Measurements from ENCODE around the gene WIPF1.
"Not testable (repeated sequence)": the region's sequence is repeated elsewhere in the genome, so short reads cannot be mapped to it uniquely, and the experiment has no call there.

Gene WIPF1

DNA sequence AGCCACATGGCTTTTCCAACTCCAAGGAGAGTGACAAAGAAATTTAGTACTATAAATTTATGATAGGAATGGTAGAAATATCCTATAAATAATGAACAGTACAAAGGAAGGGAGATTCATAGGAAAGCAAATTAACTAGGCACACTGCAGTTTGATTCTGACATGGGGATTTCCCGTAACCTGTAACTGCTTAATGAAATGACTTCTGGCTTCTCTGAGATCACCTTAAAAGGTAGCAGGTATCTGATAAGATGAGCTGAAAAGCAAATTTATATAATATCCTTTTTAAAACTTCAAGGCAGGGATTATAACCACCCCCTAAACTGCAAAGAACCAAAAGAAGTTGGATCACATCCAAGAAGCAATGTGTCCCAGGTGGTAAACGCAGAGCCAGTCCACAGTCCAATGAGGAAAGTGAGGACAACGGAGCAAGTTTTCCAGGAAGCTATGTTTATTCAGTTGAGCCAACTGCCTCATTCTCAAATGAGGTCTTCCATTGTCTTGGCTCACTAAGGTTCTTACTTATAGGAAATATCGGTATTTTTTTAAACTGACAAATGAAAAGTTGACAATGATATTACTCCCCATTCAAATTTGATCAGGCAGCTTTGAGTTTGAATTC is 43.0 kb downstream of the WIPF1 start:
- Histone ChIP-seq H3K4ac (ENCODE audit: low read depth, low read length) (no peak overlapping the region), H2BK120ac (ENCODE audit: low read depth, low read length) (no peak overlapping the region), H3K56ac (ENCODE audit: low read length) (no peak overlapping the region), H2AK5ac (ENCODE audit: low read length) (no peak overlapping the region), H3K18ac (ENCODE audit: low read length) (no peak overlapping the region), H3K27me3 (ENCODE audit: insufficient read depth, low read length, poor library complexity) (no peaks in the 10 kb centered on the region), H3K27ac (ENCODE audit: low read depth, low read length) (no peak overlapping the region), H4K5ac (ENCODE audit: low read length) (no peak overlapping the region), H3K4me1 (ENCODE audit: control insufficient read depth, low read depth, low read length) (no peaks in the 10 kb centered on the region), H3K4me2 (ENCODE audit: low read length) (no peak overlapping the region), H3K79me1 (ENCODE audit: low read length) (no peaks in the 10 kb centered on the region), H3K9ac (ENCODE audit: low read length) (no peak overlapping the region), H3K36me3 (ENCODE audit: control insufficient read depth, insufficient read depth, low read length) (no peaks in the 10 kb centered on the region), H3K23ac (ENCODE audit: low read length) (no peak overlapping the region), H3K79me2 (ENCODE audit: control insufficient read depth, insufficient read depth, low read length) (no peaks in the 10 kb centered on the region), H2BK15ac (replicated peaks; ENCODE audit: low read depth) (no peak overlapping the region), H3K4me3 (ENCODE audit: low read length) (no peak overlapping the region), H2BK5ac (ENCODE audit: low read length) (no peak overlapping the region), H4K8ac (ENCODE audit: low read depth, low read length) (no peak overlapping the region)
- no peak for DNase-seq
- WGBS (ENCODE audit: extremely low coverage, insufficient coverage, low lambda C conversion rate), result no CpG with 5 or more reads among the region's 4 CpGs

DNA sequence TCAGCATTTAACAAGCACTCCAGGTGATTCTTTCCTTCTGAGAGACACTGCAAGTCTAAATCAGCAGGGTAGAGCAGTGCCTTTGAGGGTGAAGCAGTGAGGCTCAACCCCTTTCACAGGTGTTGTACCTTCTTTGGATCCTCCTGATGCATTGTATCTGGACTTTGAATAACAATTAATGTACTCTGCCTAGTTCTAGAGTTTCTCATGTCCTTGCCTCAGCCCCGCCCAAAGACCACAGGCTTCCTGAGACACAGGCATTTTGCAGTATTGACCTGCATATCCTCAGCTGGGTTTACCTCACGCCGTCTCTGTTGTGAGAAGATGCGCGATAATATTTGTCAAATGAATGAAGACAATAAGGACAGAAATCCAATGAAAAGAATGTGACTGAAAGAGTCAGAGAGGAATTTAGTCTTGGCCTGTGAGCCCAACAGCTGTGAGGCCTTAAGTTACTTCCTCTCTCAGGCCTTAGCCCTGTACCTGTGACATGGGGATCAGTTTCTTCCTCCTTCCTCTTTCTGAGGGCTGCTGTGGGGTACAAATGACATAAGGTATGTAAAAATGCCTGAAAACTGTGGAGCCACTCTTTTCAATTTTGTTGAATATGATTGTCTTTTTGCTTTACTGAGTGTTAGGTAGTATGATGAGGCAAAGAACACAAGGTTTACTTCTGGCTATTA is 43.7 kb downstream of the WIPF1 start:
- no peak overlapping the region for H3K23ac ChIP-seq (ENCODE audit: low read length)
- H3K4ac ChIP-seq (ENCODE audit: low read depth, low read length), result no peak overlapping the region
- H3K36me3 ChIP-seq (ENCODE audit: control insufficient read depth, insufficient read depth, low read length), result no peaks in the 10 kb centered on the region
- no peak overlapping the region for H4K5ac ChIP-seq (ENCODE audit: low read length)
- no peak overlapping the region for H2AK5ac ChIP-seq (ENCODE audit: low read length)
- WGBS (ENCODE audit: extremely low coverage, insufficient coverage, low lambda C conversion rate), result no CpG with 5 or more reads among the region's 5 CpGs
- no peak overlapping the region for H3K4me2 ChIP-seq (ENCODE audit: low read length)
- no peak overlapping the region for H2BK15ac ChIP-seq (replicated peaks; ENCODE audit: low read depth)
- H2BK120ac ChIP-seq (ENCODE audit: low read depth, low read length), result no peak overlapping the region
- no peak overlapping the region for H3K18ac ChIP-seq (ENCODE audit: low read length)
- H3K27ac ChIP-seq (ENCODE audit: low read depth, low read length), result no peak overlapping the region
- H3K4me3 ChIP-seq (ENCODE audit: low read length), result no peak overlapping the region
- H3K4me1 ChIP-seq (ENCODE audit: control insufficient read depth, low read depth, low read length), result no peaks in the 10 kb centered on the region
- H3K79me1 ChIP-seq (ENCODE audit: low read length), result no peaks in the 10 kb centered on the region
- H3K9ac ChIP-seq (ENCODE audit: low read length), result no peak overlapping the region
- no peak for DNase-seq
- H3K56ac ChIP-seq (ENCODE audit: low read length), result no peak overlapping the region
- H2BK5ac ChIP-seq (ENCODE audit: low read length), result no peak overlapping the region
- H4K8ac ChIP-seq (ENCODE audit: low read depth, low read length), result no peak overlapping the region
- H3K79me2 ChIP-seq (ENCODE audit: control insufficient read depth, insufficient read depth, low read length), result no peaks in the 10 kb centered on the region
- no peaks in the 10 kb centered on the region for H3K27me3 ChIP-seq (ENCODE audit: insufficient read depth, low read length, poor library complexity)

DNA sequence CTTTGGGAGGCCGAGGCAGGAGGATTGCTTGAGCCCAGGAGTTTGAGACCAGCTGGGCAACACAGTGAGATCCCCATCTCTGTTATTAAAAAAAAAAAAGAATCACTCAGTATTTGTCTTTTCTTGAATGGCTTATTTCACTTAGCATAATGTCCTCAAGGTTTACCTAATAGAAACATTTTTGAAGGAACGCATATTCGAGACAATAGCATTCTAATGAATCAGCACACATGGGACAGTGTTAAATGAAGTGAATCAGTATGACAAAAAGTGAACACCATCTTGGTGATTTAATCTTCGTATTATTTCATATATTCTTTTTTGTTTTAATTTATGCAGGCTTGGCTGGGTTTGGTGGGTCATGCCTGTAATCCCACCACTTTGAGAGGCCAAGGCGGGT is 44.7 kb downstream of the WIPF1 start:
- H3K18ac ChIP-seq (ENCODE audit: low read length), result no peak overlapping the region
- no peak overlapping the region for H2BK5ac ChIP-seq (ENCODE audit: low read length)
- H3K4ac ChIP-seq (ENCODE audit: low read depth, low read length), result no peak overlapping the region
- no peak overlapping the region for H2BK120ac ChIP-seq (ENCODE audit: low read depth, low read length)
- no peak overlapping the region for H3K4me2 ChIP-seq (ENCODE audit: low read length)
- no peak overlapping the region for H2AK5ac ChIP-seq (ENCODE audit: low read length)
- no peaks in the 10 kb centered on the region for H3K79me2 ChIP-seq (ENCODE audit: control insufficient read depth, insufficient read depth, low read length)
- no peak overlapping the region for H3K9ac ChIP-seq (ENCODE audit: low read length)
- no peaks in the 10 kb centered on the region for H3K36me3 ChIP-seq (ENCODE audit: control insufficient read depth, insufficient read depth, low read length)
- H3K27ac ChIP-seq (ENCODE audit: low read depth, low read length), result no peak overlapping the region
- H3K4me1 ChIP-seq (ENCODE audit: control insufficient read depth, low read depth, low read length), result no peaks in the 10 kb centered on the region
- H3K79me1 ChIP-seq (ENCODE audit: low read length), result no peaks in the 10 kb centered on the region
- no peak overlapping the region for H4K5ac ChIP-seq (ENCODE audit: low read length)
- H3K23ac ChIP-seq (ENCODE audit: low read length), result no peak overlapping the region
- H2BK15ac ChIP-seq (replicated peaks; ENCODE audit: low read depth), result no peak overlapping the region
- no peak overlapping the region for H3K56ac ChIP-seq (ENCODE audit: low read length)
- WGBS (ENCODE audit: extremely low coverage, insufficient coverage, low lambda C conversion rate), result no CpG with 5 or more reads among the region's 5 CpGs
- H3K4me3 ChIP-seq (ENCODE audit: low read length), result no peak overlapping the region
- no peaks in the 10 kb centered on the region for H3K27me3 ChIP-seq (ENCODE audit: insufficient read depth, low read length, poor library complexity)
- H4K8ac ChIP-seq (ENCODE audit: low read depth, low read length), result no peak overlapping the region
- no peak for DNase-seq

DNA sequence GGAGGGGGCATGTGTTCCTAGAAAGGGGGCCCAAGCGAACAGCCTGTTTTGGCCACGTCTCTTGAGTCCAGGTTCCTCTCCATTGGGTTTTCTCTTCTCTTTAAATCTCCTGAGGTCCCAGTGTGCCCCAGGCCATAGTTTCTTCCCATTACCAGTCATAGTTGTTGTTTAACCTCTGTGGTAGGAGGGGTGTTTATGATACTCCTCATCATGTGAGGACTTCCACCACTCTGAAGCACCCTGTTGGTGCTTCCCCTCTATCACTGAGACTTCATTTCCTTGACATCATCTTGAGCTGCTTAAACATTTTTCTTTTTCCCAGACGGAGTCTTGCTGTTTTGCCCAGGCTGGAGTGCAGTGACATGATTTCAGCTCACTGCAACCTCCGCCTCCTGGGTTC is 45.9 kb downstream of the WIPF1 start:
- H2AK5ac ChIP-seq (ENCODE audit: low read length), result no peak overlapping the region
- no peak overlapping the region for H3K4me3 ChIP-seq (ENCODE audit: low read length)
- no peak overlapping the region for H3K4ac ChIP-seq (ENCODE audit: low read depth, low read length)
- WGBS (ENCODE audit: extremely low coverage, insufficient coverage, low lambda C conversion rate), result no CpG with 5 or more reads among the region's 4 CpGs
- no peaks in the 10 kb centered on the region for H3K79me1 ChIP-seq (ENCODE audit: low read length)
- no peak overlapping the region for H3K56ac ChIP-seq (ENCODE audit: low read length)
- H3K18ac ChIP-seq (ENCODE audit: low read length), result no peak overlapping the region
- no peak overlapping the region for H2BK120ac ChIP-seq (ENCODE audit: low read depth, low read length)
- no peak overlapping the region for H3K23ac ChIP-seq (ENCODE audit: low read length)
- no peaks in the 10 kb centered on the region for H3K27me3 ChIP-seq (ENCODE audit: insufficient read depth, low read length, poor library complexity)
- DNase-seq, result no peak
- no peak overlapping the region for H3K4me2 ChIP-seq (ENCODE audit: low read length)
- H3K36me3 ChIP-seq (ENCODE audit: control insufficient read depth, insufficient read depth, low read length), result no peaks in the 10 kb centered on the region
- no peak overlapping the region for H2BK15ac ChIP-seq (replicated peaks; ENCODE audit: low read depth)
- H2BK5ac ChIP-seq (ENCODE audit: low read length), result no peak overlapping the region
- no peak overlapping the region for H4K5ac ChIP-seq (ENCODE audit: low read length)
- no peak overlapping the region for H3K9ac ChIP-seq (ENCODE audit: low read length)
- H4K8ac ChIP-seq (ENCODE audit: low read depth, low read length), result no peak overlapping the region
- no peak overlapping the region for H3K27ac ChIP-seq (ENCODE audit: low read depth, low read length)
- H3K4me1 ChIP-seq (ENCODE audit: control insufficient read depth, low read depth, low read length), result no peaks in the 10 kb centered on the region
- H3K79me2 ChIP-seq (ENCODE audit: control insufficient read depth, insufficient read depth, low read length), result no peaks in the 10 kb centered on the region

DNA sequence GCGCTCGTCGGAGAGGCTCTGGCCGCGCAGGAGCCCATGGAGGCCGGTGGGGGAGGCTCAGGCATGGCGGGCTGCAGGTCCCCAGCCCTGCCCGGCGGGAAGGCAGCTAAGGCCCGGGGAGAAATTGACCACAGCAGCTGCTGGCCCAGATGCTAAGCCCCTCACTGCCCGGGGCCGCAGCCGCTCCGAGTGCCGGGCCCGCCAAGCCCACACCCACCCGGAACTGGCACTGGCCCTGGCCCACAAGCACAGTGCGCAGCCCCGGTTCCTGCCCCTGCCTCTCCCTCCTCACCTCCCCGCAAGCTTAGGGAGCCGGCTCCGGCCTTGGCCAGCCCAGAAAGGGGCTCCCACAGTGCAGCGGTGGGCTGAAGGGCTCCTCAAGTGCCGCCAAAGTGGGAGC is 49.0 kb downstream of the WIPF1 start:
- not testable (repeated sequence) for H2BK5ac ChIP-seq (ENCODE audit: low read length); H3K36me3 ChIP-seq (ENCODE audit: control insufficient read depth, insufficient read depth, low read length); H3K27me3 ChIP-seq (ENCODE audit: insufficient read depth, low read length, poor library complexity); H3K9ac ChIP-seq (ENCODE audit: low read length); H3K4ac ChIP-seq (ENCODE audit: low read depth, low read length); H3K79me2 ChIP-seq (ENCODE audit: control insufficient read depth, insufficient read depth, low read length); H3K18ac ChIP-seq (ENCODE audit: low read length); H3K27ac ChIP-seq (ENCODE audit: low read depth, low read length); H3K79me1 ChIP-seq (ENCODE audit: low read length); H3K4me3 ChIP-seq (ENCODE audit: low read length); H4K8ac ChIP-seq (ENCODE audit: low read depth, low read length); H3K4me2 ChIP-seq (ENCODE audit: low read length); H2BK120ac ChIP-seq (ENCODE audit: low read depth, low read length); H3K23ac ChIP-seq (ENCODE audit: low read length); DNase-seq; H4K5ac ChIP-seq (ENCODE audit: low read length); H3K56ac ChIP-seq (ENCODE audit: low read length); H2AK5ac ChIP-seq (ENCODE audit: low read length); H3K4me1 ChIP-seq (ENCODE audit: control insufficient read depth, low read depth, low read length); H2BK15ac ChIP-seq (replicated peaks; ENCODE audit: low read depth)
- whole genome bisulfite sequencing (ENCODE audit: extremely low coverage, insufficient coverage, low lambda C conversion rate), result no CpG with 5 or more reads among the region's 24 CpGs

DNA sequence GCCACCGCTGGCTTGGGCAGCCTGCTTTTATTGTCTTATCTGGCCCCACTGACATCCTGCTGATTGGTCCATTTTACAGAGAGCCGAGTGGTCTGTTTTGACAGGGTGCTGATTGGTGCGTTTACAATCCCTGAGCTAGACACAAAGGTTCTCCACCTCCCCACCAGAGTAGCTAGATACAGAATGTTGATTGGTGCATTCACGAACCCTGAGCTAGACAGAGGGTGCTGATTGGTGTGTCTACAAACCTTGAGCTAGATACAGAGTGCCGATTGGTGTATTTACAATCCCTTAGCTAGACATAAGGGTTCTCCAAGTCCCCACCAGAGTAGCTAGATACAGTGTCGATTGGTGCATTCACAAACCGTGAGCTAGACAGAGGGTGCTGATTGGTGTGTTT is 49.6 kb downstream of the WIPF1 start:
- not testable (repeated sequence) for H3K9ac ChIP-seq (ENCODE audit: low read length); H2BK5ac ChIP-seq (ENCODE audit: low read length); H3K4me1 ChIP-seq (ENCODE audit: control insufficient read depth, low read depth, low read length); H2BK120ac ChIP-seq (ENCODE audit: low read depth, low read length); H2AK5ac ChIP-seq (ENCODE audit: low read length); H2BK15ac ChIP-seq (replicated peaks; ENCODE audit: low read depth); H3K4ac ChIP-seq (ENCODE audit: low read depth, low read length); H3K56ac ChIP-seq (ENCODE audit: low read length); H3K4me3 ChIP-seq (ENCODE audit: low read length); H4K5ac ChIP-seq (ENCODE audit: low read length); H3K27me3 ChIP-seq (ENCODE audit: insufficient read depth, low read length, poor library complexity); H3K79me1 ChIP-seq (ENCODE audit: low read length); H3K23ac ChIP-seq (ENCODE audit: low read length); H3K36me3 ChIP-seq (ENCODE audit: control insufficient read depth, insufficient read depth, low read length); H3K18ac ChIP-seq (ENCODE audit: low read length); H3K4me2 ChIP-seq (ENCODE audit: low read length); DNase-seq; H3K27ac ChIP-seq (ENCODE audit: low read depth, low read length); H3K79me2 ChIP-seq (ENCODE audit: control insufficient read depth, insufficient read depth, low read length); H4K8ac ChIP-seq (ENCODE audit: low read depth, low read length)
- no CpG with 5 or more reads among the region's 7 CpGs for WGBS (ENCODE audit: extremely low coverage, insufficient coverage, low lambda C conversion rate)

Data from mesendoderm (in vitro differentiated cells).